Gastrocnemius medialis (tissue), 4 donors: Measurements from ENCODE around the gene CALHM3.

Experiments
- POLR2A ChIP-seq, 2 donors: fragments of 450-650 bp; IDR thresholded peaks; one replicate each; pipeline ENCODE4 v1.6.1; 2017; ENCODE audit warnings: antibody characterized with exemption in 2 of 2, mild to moderate bottlenecking in 2 of 2, moderate library complexity in 2 of 2
- TF ChIP-seq, protein P1 (sequence below), 5 experiments: fragments of 450-650 bp in 3 of 5; fragments of 200-600 bp in 2 of 5; sonication (generic) in 2 of 5; IDR thresholded peaks in 4 of 5; conservative IDR thresholded peaks in 1 of 5; 1 replicate in 4 of 5; 2 replicates in 1 of 5; pipeline ENCODE4 v1.5.1; 2016 to 2019; ENCODE audit warnings: antibody characterized with exemption in 5 of 5, mild to moderate bottlenecking in 3 of 5, moderate library complexity in 3 of 5

DNA sequence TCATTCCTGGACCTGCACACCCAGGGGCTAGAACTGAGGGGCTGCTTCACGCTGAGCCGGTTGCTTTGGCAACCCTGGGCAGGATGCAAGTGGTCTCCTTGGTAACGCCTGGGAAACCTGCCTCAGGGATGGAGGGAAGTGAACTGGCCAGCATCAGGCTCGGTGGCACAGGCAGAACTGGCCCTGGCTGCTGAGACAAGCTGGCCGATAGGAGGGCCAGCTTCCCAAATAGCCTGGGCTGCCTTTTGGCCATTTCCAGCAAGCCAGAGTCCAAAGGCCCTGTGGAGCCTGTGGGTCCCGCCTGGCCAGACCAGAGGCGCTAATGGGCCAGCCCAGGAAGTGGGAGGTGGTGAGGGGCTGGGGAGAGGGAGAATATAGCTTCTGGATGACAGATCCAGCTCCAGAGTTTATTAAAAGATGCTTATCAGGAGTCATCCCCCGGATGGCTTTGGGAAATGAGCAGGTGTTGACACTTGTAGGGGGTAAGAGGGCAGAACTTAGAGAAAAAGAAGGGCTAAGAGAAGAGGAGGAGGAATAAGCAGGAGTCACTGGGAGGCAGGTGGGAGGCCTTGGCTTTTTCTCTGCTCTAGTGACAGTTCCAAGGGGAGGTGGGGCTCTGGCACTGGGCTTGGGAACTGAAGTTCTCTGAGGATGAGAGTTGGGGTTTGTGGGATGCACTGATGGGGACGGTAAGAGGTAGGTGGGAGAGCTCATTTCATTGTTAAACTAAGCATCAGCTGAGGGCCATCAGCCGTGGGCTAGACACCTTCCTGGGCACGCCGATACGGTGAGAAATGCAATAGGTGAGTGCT is 24.0 kb upstream of the CALHM3 start:
- TF ChIP-seq, protein P1, sequence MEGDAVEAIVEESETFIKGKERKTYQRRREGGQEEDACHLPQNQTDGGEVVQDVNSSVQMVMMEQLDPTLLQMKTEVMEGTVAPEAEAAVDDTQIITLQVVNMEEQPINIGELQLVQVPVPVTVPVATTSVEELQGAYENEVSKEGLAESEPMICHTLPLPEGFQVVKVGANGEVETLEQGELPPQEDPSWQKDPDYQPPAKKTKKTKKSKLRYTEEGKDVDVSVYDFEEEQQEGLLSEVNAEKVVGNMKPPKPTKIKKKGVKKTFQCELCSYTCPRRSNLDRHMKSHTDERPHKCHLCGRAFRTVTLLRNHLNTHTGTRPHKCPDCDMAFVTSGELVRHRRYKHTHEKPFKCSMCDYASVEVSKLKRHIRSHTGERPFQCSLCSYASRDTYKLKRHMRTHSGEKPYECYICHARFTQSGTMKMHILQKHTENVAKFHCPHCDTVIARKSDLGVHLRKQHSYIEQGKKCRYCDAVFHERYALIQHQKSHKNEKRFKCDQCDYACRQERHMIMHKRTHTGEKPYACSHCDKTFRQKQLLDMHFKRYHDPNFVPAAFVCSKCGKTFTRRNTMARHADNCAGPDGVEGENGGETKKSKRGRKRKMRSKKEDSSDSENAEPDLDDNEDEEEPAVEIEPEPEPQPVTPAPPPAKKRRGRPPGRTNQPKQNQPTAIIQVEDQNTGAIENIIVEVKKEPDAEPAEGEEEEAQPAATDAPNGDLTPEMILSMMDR (IDR thresholded peaks at IDR 0.05 in 4 of 5, conservative IDR thresholded peaks at IDR 0.05 in 1 of 5), result no peak
- no peak for TF ChIP-seq POLR2A (IDR thresholded peaks at IDR 0.05)
